Endothelial cell of umbilical vein (primary cell): ENCODE results near the gene NR1H2. TPM values are rescaled to one million over a fixed set of nuclear protein-coding genes. Genes with fewer than 3 reads are reported as not detected.
"Not testable (repeated sequence)": the region's sequence is repeated elsewhere in the genome, so short reads cannot be mapped to it uniquely, and the experiment has no call there.

Experiments
- BruUV-seq: library from RNA; stranded (reverse); fragments of 400-500 nt; replicated peaks from 2 replicates; lab custom pipeline; 2021; lab: Mats Ljungman, UMichigan
- CTCF ChIA-PET: fragments of 300-600, 350-600 bp; sonication (Branson Sonifier 250); formaldehyde crosslinking; loops from one replicate; lab custom pipeline; 2021; ENCODE audit warnings: antibody characterized with exemption, inconsistent platforms; lab: Charles Lee
- POLR2A ChIA-PET: fragments of 300-600, 350-600 bp; sonication (Branson Sonifier 250); formaldehyde crosslinking; loops from one replicate; lab custom pipeline; 2021; ENCODE audit warnings: antibody characterized with exemption, inconsistent platforms; lab: Charles Lee
- DNase-seq: peaks from one replicate; pipeline ENCODE4 v3.0.0-alpha.2; 2011; ENCODE audit warnings: low read depth, low spot score
- FAIRE-seq: peaks from 2 replicates; lab custom pipeline; 2011; peaks lifted over from hg19 to GRCh38; lab: Jason Lieb, UNC
- H2AFZ ChIP-seq: 2 replicates; pipeline ENCODE4 v1.6.0; 2012; ENCODE audit warnings: low read depth, low read length, control low read depth, inconsistent platforms
- H3K27ac ChIP-seq: 2 replicates; pipeline ENCODE4 v1.5.1; 2011; ENCODE audit warnings: low read depth, mild to moderate bottlenecking, control low read depth, low read length, moderate library complexity; ENCODE audit not compliant: insufficient read depth
- H3K27me3 ChIP-seq, 2 experiments: 2 replicates each; pipeline versions ENCODE4 v1.6.0 to v1.6.1; 2011; ENCODE audit warnings: low read length in 2 of 2, mixed read lengths in 1 of 2; ENCODE audit not compliant: control insufficient read depth in 2 of 2, insufficient read depth in 2 of 2
- H3K36me3 ChIP-seq, 2 experiments: 2 replicates in 1 of 2; 3 replicates in 1 of 2; pipeline ENCODE4 v1.5.1; 2011; ENCODE audit warnings: low read length in 2 of 2, mild to moderate bottlenecking in 1 of 2, moderate library complexity in 1 of 2; ENCODE audit not compliant: control insufficient read depth in 2 of 2, insufficient read depth in 2 of 2; ENCODE audit errors: extremely low read depth in 1 of 2
- H3K4me1 ChIP-seq: 3 replicates; pipeline ENCODE4 v1.5.1; 2011; ENCODE audit warnings: mild to moderate bottlenecking, low read length; ENCODE audit not compliant: control insufficient read depth, insufficient read depth; ENCODE audit errors: extremely low read depth
- H3K4me2 ChIP-seq: 2 replicates; pipeline ENCODE4 v1.6.1; 2011; ENCODE audit warnings: low read length, control low read depth, mixed read lengths; ENCODE audit not compliant: insufficient read depth
- H3K4me3 ChIP-seq, 3 experiments: fragments of 200-600 bp in 1 of 3; sonication (generic), shearing (Covaris generic) in 1 of 3; replicated peaks in 1 of 3; 2 replicates each; pipeline ENCODE4 v1.5.1; 2011 to 2016; ENCODE audit warnings: control low read depth in 3 of 3, low read length in 3 of 3, mild to moderate bottlenecking in 2 of 3, inconsistent platforms in 1 of 3, low read depth in 1 of 3, moderate library complexity in 1 of 3; ENCODE audit not compliant: insufficient read depth in 1 of 3
- H3K79me2 ChIP-seq: 2 replicates; pipeline ENCODE4 v1.6.0; 2012; ENCODE audit warnings: low read length, inconsistent platforms; ENCODE audit not compliant: control insufficient read depth, insufficient read depth
- H3K9ac ChIP-seq: replicated peaks from 2 replicates; pipeline ENCODE3; 2011; ENCODE audit warnings: low read length, control low read depth; ENCODE audit not compliant: insufficient read depth; ENCODE audit errors: extremely low read depth
- H3K9me1 ChIP-seq: replicated peaks from 3 replicates; pipeline ENCODE4 v1.6.0; 2011; ENCODE audit warnings: mild to moderate bottlenecking, low read length; ENCODE audit not compliant: control insufficient read depth, insufficient read depth; ENCODE audit errors: extremely low read depth
- H3K9me3 ChIP-seq: replicated peaks from 2 replicates; pipeline ENCODE4 v1.5.1; 2012; ENCODE audit warnings: low read length, inconsistent platforms; ENCODE audit not compliant: control insufficient read depth, insufficient read depth
- H4K20me1 ChIP-seq: replicated peaks from 2 replicates; pipeline ENCODE3; 2011; ENCODE audit warnings: mild to moderate bottlenecking, low read length; ENCODE audit not compliant: control insufficient read depth, insufficient read depth; ENCODE audit errors: extremely low read depth
- EZH2 ChIP-seq: IDR thresholded peaks from 2 replicates; pipeline ENCODE4 v1.6.1; 2012; ENCODE audit warnings: borderline replicate concordance, low read depth, mild to moderate bottlenecking, moderate library complexity, low read length, inconsistent platforms; ENCODE audit not compliant: severe bottlenecking
- FOS ChIP-seq: IDR thresholded peaks from 2 replicates; pipeline ENCODE4 v1.6.1; 2011; ENCODE audit warnings: mild to moderate bottlenecking, low read length, moderate library complexity, borderline replicate concordance; ENCODE audit not compliant: insufficient read depth
- JUN ChIP-seq: IDR thresholded peaks from 2 replicates; pipeline ENCODE4 v1.6.1; 2011; ENCODE audit warnings: borderline replicate concordance, low read depth; ENCODE audit not compliant: insufficient read length, insufficient read depth
- MYC ChIP-seq: IDR thresholded peaks from one replicate; pipeline ENCODE4 v1.6.1; 2011; ENCODE audit warnings: mild to moderate bottlenecking, low read depth, low read length
- POLR2AphosphoS5 ChIP-seq: IDR thresholded peaks from 2 replicates; pipeline ENCODE4 v1.6.1; 2012; ENCODE audit warnings: low read depth, mild to moderate bottlenecking, control low read depth, low read length, moderate library complexity; ENCODE audit not compliant: insufficient read depth
- dilution Hi-C: fragments of 300-500 bp; cut with MboI; formaldehyde crosslinking; loops from one replicate; pipeline ENCODE4 v1.15.0; 2019; ENCODE audit warnings: low sequenced_read_pairs; ENCODE audit not compliant: extremely low pct_ligation_motif_present
- intact Hi-C: fragments of 100-400 bp; cut with micrococcal nuclease; formaldehyde crosslinking; loops from one replicate; pipeline ENCODE4 v1.10.0; 2022
- polyA plus RNA-seq, 4 experiments: library from polyadenylated mRNA; depleted of rRNA in 3 of 4; stranded (reverse) in 3 of 4; unstranded in 1 of 4; fragments of >200 nt; gene quantifications; 2 replicates each; pipeline versions ENCODE4 v1.2.1 to v1.2.3, GENCODE V29; 2011 to 2012; ENCODE audit warnings: missing spikeins in 1 of 4
- total RNA-seq: library from RNA; stranded (reverse); gene quantifications from 2 replicates; pipeline ENCODE4 v1.2.3, GENCODE V29; 2021
- TF ChIP-seq, protein P1 (sequence below): IDR thresholded peaks from 2 replicates; pipeline ENCODE4 v1.6.1; 2011; ENCODE audit not compliant: insufficient read depth, insufficient read length

The NR1H2 gene
- total and polyA plus RNA-seq, 2 donors (not counting 3 experiments of a cell fraction or from before 2014, with no cell fraction given) = 46.7 to 48.4 TPM

GRCh38 chr19:50352242-50352641 is 24.0 kb upstream of the NR1H2 start:
- POLR2A ChIA-PET = no interaction called here
- Histone ChIP-seq H3K27me3 (peaks cover 0 to 2% of the 10 kb centered on the region in 2 experiments), H3K9me3 (no peaks in the 10 kb centered on the region)

GRCh38 chr19:50353487-50353880 is 22.8 kb upstream of the NR1H2 start:
- H3K9ac ChIP-seq, H3K27me3 ChIP-seq, POLR2A ChIA-PET, H3K9me1 ChIP-seq, H4K20me1 ChIP-seq, H3K79me2 ChIP-seq, DNase-seq, intact Hi-C loops, H3K27ac ChIP-seq, FAIRE-seq, H3K4me2 ChIP-seq, H3K4me3 ChIP-seq, H3K36me3 ChIP-seq, dilution Hi-C loops, H2AFZ ChIP-seq, H3K9me3 ChIP-seq, BruUV-seq: not testable (repeated sequence)
- CTCF ChIA-PET = interaction anchor here (0.7 to 1.2 kb wide), 3 partner anchors 21 to 109 kb away, joined by 3 read pairs; partner anchors contain the start of gene KCNC3
- peaks cover 16% of the 10 kb centered on the region for H3K4me1 ChIP-seq

More at GRCh38 chr19:50352242-50352641, 24.0 kb upstream of the NR1H2 start:
- Histone ChIP-seq H3K36me3 (no peaks in the 10 kb centered on the region), H2AFZ (no peak overlapping the region), H3K9ac (no peak overlapping the region), H3K4me2 (no peak overlapping the region), H3K9me1 (no peaks in the 10 kb centered on the region), H3K27ac (no peak overlapping the region), H3K4me3 (no peak overlapping the region), H3K79me2 (no peaks in the 10 kb centered on the region), H3K4me1 (peaks cover 10% of the 10 kb centered on the region), H4K20me1 (no peaks in the 10 kb centered on the region)
- FAIRE-seq (no peak), DNase-seq (no peak)
- no TSS peak for BruUV-seq
- intact Hi-C loops (no loop called here), dilution Hi-C loops (no loop called here)
- CTCF ChIA-PET = interaction anchor here (1.0 to 1.4 kb wide), 5 partner anchors 17 to 111 kb away, joined by 3 to 7 read pairs (median 3); partner anchors contain the start of gene POLD1
- TF ChIP-seq FOS (no peak), JUN (no peak), POLR2AphosphoS5 (no peak), EZH2 (no peak), MYC (no peak)
- TF ChIP-seq, protein P1, sequence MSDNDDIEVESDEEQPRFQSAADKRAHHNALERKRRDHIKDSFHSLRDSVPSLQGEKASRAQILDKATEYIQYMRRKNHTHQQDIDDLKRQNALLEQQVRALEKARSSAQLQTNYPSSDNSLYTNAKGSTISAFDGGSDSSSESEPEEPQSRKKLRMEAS = no peak
